Activated T-cell treated with anti-CD3 and anti-CD28 coated beads, Interleukin-2, amount 50 U/mL, for 4 hours (primary cell): Measurements from ENCODE around the gene TOMM70. TPM values are rescaled to one million over a fixed set of nuclear protein-coding genes. Genes with fewer than 3 reads are reported as not detected.

Experiments used
- ATAC-seq, 2 donors: fragments of 200-7000 bp; cut with Tn5 transposase; one replicate each; pipeline ENCODE4 v1.10.0; 2021
- DNase-seq: peaks from one replicate; pipeline ENCODE4 v3.0.0-alpha.2; 2020
- H3K27me3 Mint-ChIP-seq: one replicate; pipeline ENCODE4 v1.8.0; 2021; ENCODE audit warnings: low read depth, mixed read lengths
- H3K36me3 Mint-ChIP-seq: one replicate; pipeline ENCODE4 v1.8.0; 2022; ENCODE audit warnings: mixed read lengths; ENCODE audit not compliant: insufficient read depth
- H3K4me1 Mint-ChIP-seq: one replicate; pipeline ENCODE4 v1.8.0; 2021; ENCODE audit warnings: low read depth, mixed read lengths
- H3K4me3 Mint-ChIP-seq: one replicate; pipeline ENCODE4 v1.8.0; 2021; ENCODE audit warnings: mild to moderate bottlenecking, moderate library complexity, mixed read lengths
- H3K9me3 Mint-ChIP-seq: one replicate; pipeline ENCODE4 v1.8.0; 2021; ENCODE audit warnings: mixed read lengths
- total RNA-seq, 3 donors: library from RNA; stranded (reverse); gene quantifications; one replicate each; pipeline ENCODE4 v1.2.1, GENCODE V29; 2021

Gene TOMM70
- total RNA-seq, 3 donors from 2014 or later = 75.0 to 79.5 (median 77.6) TPM

DNA sequence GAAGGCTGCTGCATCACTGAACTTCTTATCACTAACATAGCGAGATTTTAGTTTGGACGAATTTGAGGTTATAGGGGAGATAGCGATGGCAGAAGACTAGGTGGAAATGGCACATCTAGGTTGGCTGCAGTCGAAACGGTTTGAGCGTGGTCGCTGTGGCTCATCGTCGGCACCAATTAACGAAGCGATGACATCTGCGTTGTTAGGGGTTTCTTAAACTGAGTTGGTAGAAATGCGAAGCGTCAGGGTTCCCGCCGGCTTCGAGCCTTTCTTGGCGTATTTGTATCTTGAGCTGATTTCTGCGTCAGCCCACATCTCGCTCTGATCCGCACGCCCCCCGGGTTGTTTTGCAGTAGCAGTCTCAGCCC lies 769 bp upstream of the TOMM70 start:
- peaks cover 2% of the 10 kb centered on the region for H3K36me3 Mint-ChIP-seq
- H3K9me3 Mint-ChIP-seq = no peaks in the 10 kb centered on the region
- H3K4me1 Mint-ChIP-seq = peaks cover 60% of the 10 kb centered on the region
- peak overlapping the region; percentile 97 for H3K4me3 Mint-ChIP-seq
- ATAC-seq = peak; percentile 24 to 30
- DNase-seq = peak; percentile 36
- no peaks in the 10 kb centered on the region for H3K27me3 Mint-ChIP-seq

DNA sequence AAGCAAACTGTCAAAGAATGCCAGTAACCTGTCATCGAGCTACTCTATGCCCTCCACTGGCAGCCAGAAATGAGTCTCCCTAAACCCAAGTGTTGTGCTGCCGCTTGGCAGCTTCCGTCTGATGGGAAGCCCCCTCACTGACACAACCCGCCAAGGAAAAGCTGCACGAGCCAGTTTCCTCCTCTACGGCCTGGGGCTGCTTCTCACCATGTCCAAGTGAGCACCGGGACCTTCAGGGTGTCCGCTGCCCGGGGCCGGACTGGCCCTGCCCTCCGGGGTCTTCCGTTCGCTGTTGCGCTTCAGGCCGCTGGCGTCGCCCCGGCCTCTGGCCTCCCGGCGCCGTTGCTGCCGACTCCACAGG lies 490 bp downstream of the TOMM70 start:
- H3K4me3 Mint-ChIP-seq = peak overlapping the region; percentile 97
- DNase-seq (peak; percentile 20), ATAC-seq (peak; percentile 56 to 61)
- no peaks in the 10 kb centered on the region for H3K27me3 Mint-ChIP-seq
- peaks cover 66% of the 10 kb centered on the region for H3K4me1 Mint-ChIP-seq
- no peaks in the 10 kb centered on the region for H3K36me3 Mint-ChIP-seq
- no peaks in the 10 kb centered on the region for H3K9me3 Mint-ChIP-seq

DNA sequence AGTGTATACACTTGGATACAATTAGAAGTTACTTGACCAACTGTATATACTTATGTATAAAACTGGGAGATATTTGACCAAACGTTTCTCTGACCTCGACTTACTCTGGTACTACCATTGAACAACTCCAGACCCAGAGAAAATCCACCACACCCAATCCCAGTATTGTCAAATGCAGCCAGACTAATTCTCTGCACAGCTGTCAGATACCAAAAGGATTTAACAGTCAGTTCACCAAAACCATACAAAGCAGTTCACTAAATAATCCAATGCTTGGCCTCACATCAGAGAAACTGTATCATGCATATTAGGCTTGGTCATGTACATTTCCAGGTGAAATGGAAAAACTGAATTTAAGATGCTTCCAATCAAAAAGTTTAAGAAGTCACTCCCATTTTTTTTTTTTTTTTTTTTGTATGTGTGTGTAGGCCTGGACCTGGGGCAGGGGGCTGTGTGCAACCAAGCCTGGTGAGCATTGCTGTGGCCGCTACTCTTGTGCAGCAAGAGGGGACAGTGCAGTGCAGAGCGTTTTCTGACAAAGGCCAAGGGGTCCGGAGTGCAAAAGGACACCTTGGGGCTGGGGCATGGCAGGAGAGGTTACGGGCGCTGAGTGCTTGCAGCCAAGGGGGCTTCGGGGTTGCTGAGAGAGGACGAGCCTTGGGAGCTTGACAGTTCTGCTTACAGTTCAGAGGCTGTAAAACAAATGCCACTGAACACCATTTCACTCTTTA lies 1.4 kb downstream of the TOMM70 start:
- H3K36me3 Mint-ChIP-seq = peaks cover under 1% of the 10 kb centered on the region
- ATAC-seq (no peak), DNase-seq (no peak)
- peak overlapping the region; percentile 97 for H3K4me3 Mint-ChIP-seq
- H3K9me3 Mint-ChIP-seq = no peaks in the 10 kb centered on the region
- H3K4me1 Mint-ChIP-seq = peaks cover 68% of the 10 kb centered on the region
- no peaks in the 10 kb centered on the region for H3K27me3 Mint-ChIP-seq

- ATAC-seq (no peak), DNase-seq (no peak)
- peaks cover 60% of the 10 kb centered on the region for H3K4me1 Mint-ChIP-seq
- no peaks in the 10 kb centered on the region for H3K27me3 Mint-ChIP-seq
- H3K36me3 Mint-ChIP-seq = peaks cover 6% of the 10 kb centered on the region
- H3K9me3 Mint-ChIP-seq = no peaks in the 10 kb centered on the region
- no peak overlapping the region for H3K4me3 Mint-ChIP-seq
Observed at GRCh38 chr3:100396967-100397366, 3.9 kb downstream of the TOMM70 start.

DNA sequence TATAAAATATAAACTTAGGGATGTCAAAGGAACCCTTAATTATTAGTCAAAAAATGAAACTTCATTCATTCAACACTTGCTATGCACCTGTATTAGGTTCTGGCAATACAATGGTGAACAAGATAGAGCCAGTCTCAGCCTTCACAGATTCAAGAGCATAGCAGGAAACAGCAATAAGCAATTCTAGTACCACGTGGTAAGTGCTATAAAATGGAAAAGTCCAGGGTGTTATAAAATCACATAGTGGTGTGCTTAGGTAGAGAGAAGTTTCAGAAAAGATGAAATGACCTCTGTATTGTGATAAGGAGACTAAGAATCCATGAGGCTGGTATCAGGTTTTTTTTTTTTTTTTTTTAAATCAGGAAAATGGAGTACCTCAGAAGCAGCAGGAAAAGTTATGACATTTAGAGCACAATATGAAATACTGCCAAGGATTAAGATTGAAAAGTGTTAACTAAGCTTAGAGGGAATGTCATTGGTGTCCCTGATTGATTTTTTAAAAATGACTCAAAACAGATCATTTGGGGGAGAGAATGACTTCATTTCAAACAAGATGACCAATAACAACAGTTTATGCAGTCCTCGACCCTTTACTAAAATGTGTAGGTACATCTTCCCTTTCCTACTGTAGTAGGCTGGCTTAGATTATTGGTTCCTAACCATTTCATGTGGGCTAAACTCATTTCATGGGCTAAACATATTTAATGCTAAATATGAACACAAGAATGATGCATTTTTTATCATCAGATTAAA lies 5.0 kb downstream of the TOMM70 start:
- no peaks in the 10 kb centered on the region for H3K27me3 Mint-ChIP-seq
- no peak overlapping the region for H3K4me3 Mint-ChIP-seq
- DNase-seq (no peak), ATAC-seq (no peak)
- H3K4me1 Mint-ChIP-seq = peaks cover 55% of the 10 kb centered on the region
- H3K36me3 Mint-ChIP-seq = peaks cover 6% of the 10 kb centered on the region
- no peaks in the 10 kb centered on the region for H3K9me3 Mint-ChIP-seq

DNA sequence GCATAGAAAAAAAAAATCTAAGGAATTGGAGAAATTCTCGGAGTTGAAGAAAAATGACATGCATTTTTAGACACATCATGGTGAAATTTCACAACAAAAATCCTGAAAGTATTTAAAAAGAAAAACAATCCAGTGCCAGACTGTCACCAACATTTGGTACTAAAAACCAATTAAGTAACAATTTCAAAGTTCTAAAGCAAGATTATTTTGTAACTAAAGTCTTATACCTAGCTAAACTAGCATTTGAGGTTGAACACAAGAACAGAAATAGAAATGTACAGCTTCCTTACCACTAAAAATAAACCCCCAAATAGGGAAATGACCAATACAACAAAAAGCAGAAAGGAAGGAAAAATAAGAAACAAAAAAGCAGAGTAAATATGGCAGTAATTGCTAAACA lies 11.9 kb downstream of the TOMM70 start:
- DNase-seq (no peak), ATAC-seq (no peak)
- Mint-ChIP-seq H3K4me1 (peaks cover 12% of the 10 kb centered on the region), H3K4me3 (no peak overlapping the region), H3K9me3 (peaks cover 4% of the 10 kb centered on the region), H3K36me3 (peaks cover 30% of the 10 kb centered on the region), H3K27me3 (no peaks in the 10 kb centered on the region)

GRCh38 chr3:100386437-100387074 lies 14.3 kb downstream of the TOMM70 start:
- peaks cover 31% of the 10 kb centered on the region for H3K36me3 Mint-ChIP-seq
- peaks cover 2% of the 10 kb centered on the region for H3K4me1 Mint-ChIP-seq
- H3K4me3 Mint-ChIP-seq = no peak overlapping the region
- DNase-seq (no peak), ATAC-seq (no peak)
- no peaks in the 10 kb centered on the region for H3K27me3 Mint-ChIP-seq
- peaks cover 4% of the 10 kb centered on the region for H3K9me3 Mint-ChIP-seq

- H3K4me1 Mint-ChIP-seq = peaks cover 2% of the 10 kb centered on the region
- H3K9me3 Mint-ChIP-seq = peaks cover 4% of the 10 kb centered on the region
- H3K36me3 Mint-ChIP-seq = peaks cover 33% of the 10 kb centered on the region
Observed at GRCh38 chr3:100384733-100385525, 16.0 kb downstream of the TOMM70 start.

DNA sequence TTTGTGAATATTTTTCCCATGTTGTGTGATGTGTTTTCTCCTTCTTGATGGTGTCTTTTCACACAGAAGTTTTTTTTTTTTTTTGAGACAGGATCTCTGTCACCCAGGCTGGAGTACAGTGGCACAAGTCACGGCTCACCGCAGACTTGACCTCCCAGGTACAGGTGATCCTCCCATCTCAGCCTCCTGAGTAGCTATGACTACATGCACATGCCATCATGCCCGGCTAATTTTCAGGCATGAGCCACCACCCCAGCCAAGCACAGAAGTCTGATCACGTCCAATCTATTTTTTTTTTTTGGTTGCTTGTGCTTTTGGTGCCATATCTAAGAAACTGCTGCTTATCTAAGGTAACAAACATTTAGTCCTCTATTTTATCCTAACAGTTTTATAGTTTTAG lies 24.6 kb downstream of the TOMM70 start:
- H3K4me1 Mint-ChIP-seq = no peaks in the 10 kb centered on the region
- H3K4me3 Mint-ChIP-seq = no peak overlapping the region
- no peaks in the 10 kb centered on the region for H3K27me3 Mint-ChIP-seq
- no peak for DNase-seq
- H3K36me3 Mint-ChIP-seq = peaks cover 24% of the 10 kb centered on the region
- no peak for ATAC-seq
- no peaks in the 10 kb centered on the region for H3K9me3 Mint-ChIP-seq

More at GRCh38 chr3:100384733-100385525, 16.0 kb downstream of the TOMM70 start:
- Mint-ChIP-seq H3K27me3 (no peaks in the 10 kb centered on the region), H3K4me3 (no peak overlapping the region)
- ATAC-seq (no peak), DNase-seq (no peak)

DNA sequence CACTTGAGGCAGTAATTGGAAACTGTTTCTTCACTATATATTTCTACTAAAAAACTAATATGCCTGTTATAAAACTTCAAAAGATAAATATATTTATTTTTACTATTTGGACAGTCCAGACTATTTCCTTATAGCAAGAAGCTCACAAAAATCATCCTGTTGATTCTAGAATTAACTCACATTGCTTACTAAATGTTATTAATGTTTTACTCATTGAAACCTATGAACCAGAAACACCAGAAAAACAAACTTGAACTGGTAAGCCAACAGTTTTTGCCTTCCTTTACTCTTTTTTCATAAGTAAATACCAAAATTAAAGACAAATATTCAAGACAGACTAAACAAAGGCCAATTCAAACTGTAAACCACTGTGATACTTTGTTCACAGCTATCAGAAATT lies 26.4 kb downstream of the TOMM70 start:
- H3K4me3 Mint-ChIP-seq = no peak overlapping the region
- ATAC-seq = no peak

DNA sequence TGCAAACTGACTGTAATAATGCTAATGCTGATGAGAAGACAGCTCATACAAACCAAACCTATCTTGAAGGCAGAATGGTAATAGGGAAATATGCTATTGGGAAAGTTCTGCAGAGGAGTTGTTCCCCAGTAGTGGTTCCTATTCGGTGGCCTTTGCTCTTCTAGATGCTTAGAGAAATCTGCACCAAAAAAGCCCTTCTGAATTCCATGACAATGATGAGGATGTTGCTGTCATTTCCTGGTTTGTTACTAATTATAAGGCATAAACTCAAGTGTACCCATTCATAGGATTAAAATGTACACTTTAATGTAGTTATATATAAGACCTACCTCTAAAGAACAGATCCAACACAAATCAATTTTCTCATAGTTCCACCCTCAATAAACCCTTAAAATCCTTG lies 30.1 kb downstream of the TOMM70 start:
- Mint-ChIP-seq H3K4me1 (no peaks in the 10 kb centered on the region), H3K9me3 (no peaks in the 10 kb centered on the region), H3K36me3 (peaks cover 23% of the 10 kb centered on the region), H3K4me3 (no peak overlapping the region), H3K27me3 (no peaks in the 10 kb centered on the region)
- ATAC-seq = no peak
- DNase-seq = no peak

More for the DNA sequence above, 26.4 kb downstream of the TOMM70 start:
- Mint-ChIP-seq H3K9me3 (no peaks in the 10 kb centered on the region), H3K27me3 (no peaks in the 10 kb centered on the region), H3K36me3 (peaks cover 24% of the 10 kb centered on the region), H3K4me1 (no peaks in the 10 kb centered on the region)
- DNase-seq = no peak

- peaks cover 31% of the 10 kb centered on the region for H3K36me3 Mint-ChIP-seq
- no peaks in the 10 kb centered on the region for H3K4me1 Mint-ChIP-seq
- no peaks in the 10 kb centered on the region for H3K9me3 Mint-ChIP-seq
- H3K4me3 Mint-ChIP-seq = no peak overlapping the region
- no peaks in the 10 kb centered on the region for H3K27me3 Mint-ChIP-seq
- ATAC-seq (no peak), DNase-seq (no peak)
Observed at GRCh38 chr3:100368441-100368840, 32.4 kb downstream of the TOMM70 start.

- no peak for ATAC-seq
- Mint-ChIP-seq H3K9me3 (no peaks in the 10 kb centered on the region), H3K4me1 (no peaks in the 10 kb centered on the region), H3K36me3 (peaks cover 31% of the 10 kb centered on the region), H3K27me3 (no peaks in the 10 kb centered on the region), H3K4me3 (no peak overlapping the region)
- no peak for DNase-seq
Observed at GRCh38 chr3:100366424-100366823, 34.5 kb downstream of the TOMM70 start.

GRCh38 chr3:100364421-100364820 lies 36.5 kb downstream of the TOMM70 start:
- no peak overlapping the region for H3K4me3 Mint-ChIP-seq
- no peaks in the 10 kb centered on the region for H3K4me1 Mint-ChIP-seq
- no peaks in the 10 kb centered on the region for H3K27me3 Mint-ChIP-seq
- H3K9me3 Mint-ChIP-seq = no peaks in the 10 kb centered on the region
- DNase-seq (no peak), ATAC-seq (no peak)
- peaks cover 38% of the 10 kb centered on the region for H3K36me3 Mint-ChIP-seq
